Measurements from ENCODE around the gene TAS1R2. TPM values are rescaled to one million over a fixed set of nuclear protein-coding genes. Genes with fewer than 3 reads are reported as not detected.

The TAS1R2 gene
- total and polyA plus RNA-seq, 10 donors, result not detected

- peaks cover 0 to 49% (median 0%) of the 10 kb centered on the region in 7 donors for H3K27me3 ChIP-seq (replicated peaks in 1 of 7)
- TF ChIP-seq POLR2AphosphoS5 (IDR thresholded peaks at IDR 0.05) (peak in 2 of 3 donors; percentile 44 to 47), POLR2A (IDR thresholded peaks at IDR 0.05) (no peak)
- intact Hi-C loops (cut with DNase I; ENCODE audit: low total_unique reads), result no loop called here
- H3K4me1 ChIP-seq, result peaks cover 0 to 17% (median 8%) of the 10 kb centered on the region in 6 donors
- H3K9me3 ChIP-seq, result no peaks in the 10 kb centered on the region
- H3K36me3 ChIP-seq, result no peaks in the 10 kb centered on the region
- no peak overlapping the region for H3K4me3 ChIP-seq
- 57 to 63% (median 61%) methylated on average over 16 of the region's 16 CpGs for WGBS, 5 donors
- DNase-seq, result no peak
- no peak overlapping the region for H3K27ac ChIP-seq
Observed at GRCh38 chr1:18809953-18810899, 49.2 kb downstream of the TAS1R2 start.

GRCh38 chr1:18808550-18808949 lies 50.9 kb downstream of the TAS1R2 start:
- intact Hi-C loops (cut with DNase I; ENCODE audit: low total_unique reads), result no loop called here
- Histone ChIP-seq H3K36me3 (no peaks in the 10 kb centered on the region), H3K9me3 (no peaks in the 10 kb centered on the region), H3K4me1 (peaks cover 0 to 20% (median 8%) of the 10 kb centered on the region in 6 donors), H3K27me3 (replicated peaks in 1 of 7) (peaks cover 0 to 54% (median 0%) of the 10 kb centered on the region in 7 donors), H3K4me3 (no peak overlapping the region), H3K27ac (no peak overlapping the region)
- WGBS, 5 donors, result 57 to 71% (median 65%) methylated on average over 7 to 8 of the region's 8 CpGs
- TF ChIP-seq POLR2AphosphoS5 (IDR thresholded peaks at IDR 0.05), result no peak
- no peak for TF ChIP-seq POLR2A (IDR thresholded peaks at IDR 0.05)
- TF ChIP-seq CTCF (IDR thresholded peaks at IDR 0.05 in 8 of 11, conservative IDR thresholded peaks at IDR 0.05 in 3 of 11), result no peak
- no peak for DNase-seq

- WGBS, 5 donors, result 61 to 73% (median 61%) methylated on average over 9 to 10 of the region's 10 CpGs
- no peak for DNase-seq
- TF ChIP-seq POLR2AphosphoS5 (IDR thresholded peaks at IDR 0.05) (no peak), POLR2A (IDR thresholded peaks at IDR 0.05) (no peak), CTCF (IDR thresholded peaks at IDR 0.05 in 8 of 11, conservative IDR thresholded peaks at IDR 0.05 in 3 of 11) (no peak)
- intact Hi-C loops (cut with DNase I; ENCODE audit: low total_unique reads), result no loop called here
- Histone ChIP-seq H3K4me3 (no peak overlapping the region), H3K27ac (no peak overlapping the region), H3K4me1 (peaks cover 0 to 20% (median 8%) of the 10 kb centered on the region in 6 donors), H3K9me3 (no peaks in the 10 kb centered on the region), H3K36me3 (no peaks in the 10 kb centered on the region), H3K27me3 (replicated peaks in 1 of 7) (peaks cover 0 to 55% (median 0%) of the 10 kb centered on the region in 7 donors)
Observed at GRCh38 chr1:18807334-18808063, 52.0 kb downstream of the TAS1R2 start.

- Histone ChIP-seq H3K4me3 (no peak overlapping the region), H3K9me3 (no peaks in the 10 kb centered on the region), H3K4me1 (peaks cover 0 to 17% (median 7%) of the 10 kb centered on the region in 6 donors), H3K36me3 (no peaks in the 10 kb centered on the region), H3K27me3 (replicated peaks in 1 of 7) (peaks cover 0 to 55% (median 0%) of the 10 kb centered on the region in 7 donors), H3K27ac (no peak overlapping the region)
- TF ChIP-seq POLR2A (IDR thresholded peaks at IDR 0.05) (no peak), CTCF (IDR thresholded peaks at IDR 0.05 in 8 of 11, conservative IDR thresholded peaks at IDR 0.05 in 3 of 11) (no peak), POLR2AphosphoS5 (IDR thresholded peaks at IDR 0.05) (no peak)
- DNase-seq, result no peak
- whole genome bisulfite sequencing, 5 donors, result 76 to 82% (median 77%) methylated on average over 7 of the region's 7 CpGs
- intact Hi-C loops (cut with DNase I; ENCODE audit: low total_unique reads), result no loop called here
Observed at GRCh38 chr1:18805925-18806849, 53.3 kb downstream of the TAS1R2 start.
